ENCODE measurements around the gene CD27.
"Not testable (repeated sequence)": the region's sequence is repeated elsewhere in the genome, so short reads cannot be mapped to it uniquely, and the experiment has no call there.

CD27 gene

DNA sequence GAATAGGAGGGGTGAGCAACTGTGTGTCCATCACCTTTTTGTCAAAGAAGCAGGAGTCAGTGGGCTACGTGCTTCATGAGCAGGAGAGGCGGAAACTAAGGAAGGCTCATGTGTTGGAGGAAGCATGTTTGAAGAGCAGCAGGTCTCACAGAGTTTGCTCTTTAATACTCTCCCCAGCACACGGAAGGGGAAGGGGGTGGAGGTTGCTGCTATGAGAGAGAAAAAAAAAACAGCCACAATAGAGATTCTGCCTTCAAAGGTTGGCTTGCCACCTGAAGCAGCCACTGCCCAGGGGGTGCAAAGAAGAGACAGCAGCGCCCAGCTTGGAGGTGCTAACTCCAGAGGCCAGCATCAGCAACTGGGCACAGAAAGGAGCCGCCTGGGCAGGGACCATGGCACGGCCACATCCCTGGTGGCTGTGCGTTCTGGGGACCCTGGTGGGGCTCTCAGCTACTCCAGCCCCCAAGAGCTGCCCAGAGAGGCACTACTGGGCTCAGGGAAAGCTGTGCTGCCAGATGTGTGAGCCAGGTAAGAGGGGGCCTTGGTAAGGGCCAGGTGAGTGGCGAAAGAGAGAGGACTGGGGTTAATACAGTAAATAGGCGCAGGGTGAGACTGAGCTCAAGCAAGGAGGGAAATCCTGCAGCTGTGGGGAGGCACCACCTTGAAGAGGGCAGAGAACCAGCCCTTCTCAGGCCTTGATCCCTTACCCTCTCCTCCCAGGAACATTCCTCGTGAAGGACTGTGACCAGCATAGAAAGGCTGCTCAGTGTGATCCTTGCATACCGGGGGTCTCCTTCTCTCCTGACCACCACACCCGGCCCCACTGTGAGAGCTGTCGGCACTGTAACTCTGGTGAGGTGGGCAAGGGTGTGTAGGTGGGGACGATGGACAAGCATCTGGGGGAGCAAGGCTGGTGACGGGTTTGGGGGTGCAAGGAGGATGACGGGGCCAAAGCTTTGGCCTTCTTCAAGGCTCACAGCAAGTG, at the start of gene CD27:
TSS of gene CD27 (plus strand) at position 252 of the 985 bp plus-strand sequence. CDS start at position 393, 141 bp downstream.
- in situ Hi-C loops (cut with HindIII; ENCODE audit: low sequenced_read_pairs) = no loop called here

DNA sequence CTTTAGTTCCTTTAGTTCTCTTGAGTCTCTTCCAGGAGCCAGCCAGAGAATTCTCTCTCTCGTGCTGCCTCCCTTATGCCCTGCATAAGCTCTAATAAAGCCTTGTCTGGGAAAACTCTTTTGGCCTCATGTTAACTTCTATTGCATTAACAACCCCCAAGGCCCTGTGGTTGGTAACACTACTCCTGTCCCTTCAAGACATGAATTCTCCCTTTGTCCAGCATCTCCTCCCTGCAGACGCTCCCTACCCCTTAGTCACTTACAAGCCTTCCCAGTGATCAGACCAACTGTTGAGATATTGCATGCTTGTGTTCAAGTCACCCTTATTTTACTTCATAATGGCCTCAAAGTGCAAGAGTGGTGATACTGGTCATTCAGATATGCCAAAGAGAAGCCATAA, 48.7 kb upstream of the CD27 start:
- in situ Hi-C loops (cut with HindIII; ENCODE audit: low sequenced_read_pairs) = no loop called here

DNA sequence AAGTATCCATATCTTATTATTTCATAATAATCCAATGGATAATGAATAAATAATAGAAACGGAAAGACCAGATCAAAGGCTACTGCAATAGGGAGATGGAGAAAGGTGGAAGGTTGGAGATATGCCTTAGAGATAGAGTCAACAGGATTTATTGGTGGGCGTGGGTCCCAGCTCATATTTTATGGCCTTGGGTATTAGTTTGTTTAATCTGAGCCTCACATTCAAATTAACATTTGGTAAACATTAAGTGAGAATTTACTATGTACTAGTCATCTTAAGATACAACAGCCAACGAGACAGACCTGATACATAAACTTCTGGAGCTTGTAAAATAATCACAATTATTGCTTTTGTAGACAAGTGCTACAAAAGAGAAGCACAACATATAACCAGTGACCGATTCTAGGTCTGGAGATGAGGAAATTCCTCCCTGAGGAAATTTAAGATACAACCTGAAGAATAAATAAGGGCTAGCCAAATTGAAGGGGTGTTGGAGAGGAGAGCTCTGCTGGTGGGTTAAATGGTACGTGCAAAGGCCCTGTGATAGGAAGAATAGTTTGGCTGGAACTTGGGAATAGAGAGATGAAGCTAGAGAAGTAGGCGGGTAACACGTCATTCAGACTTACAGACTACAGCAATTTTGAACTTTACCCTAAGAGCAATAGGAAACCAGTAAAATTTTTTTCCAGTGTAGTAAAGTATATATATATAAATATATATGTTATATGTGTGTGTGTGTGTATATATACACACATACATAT, 44.7 kb upstream of the CD27 start:
- in situ Hi-C loops (cut with HindIII; ENCODE audit: low sequenced_read_pairs) = no loop called here

DNA sequence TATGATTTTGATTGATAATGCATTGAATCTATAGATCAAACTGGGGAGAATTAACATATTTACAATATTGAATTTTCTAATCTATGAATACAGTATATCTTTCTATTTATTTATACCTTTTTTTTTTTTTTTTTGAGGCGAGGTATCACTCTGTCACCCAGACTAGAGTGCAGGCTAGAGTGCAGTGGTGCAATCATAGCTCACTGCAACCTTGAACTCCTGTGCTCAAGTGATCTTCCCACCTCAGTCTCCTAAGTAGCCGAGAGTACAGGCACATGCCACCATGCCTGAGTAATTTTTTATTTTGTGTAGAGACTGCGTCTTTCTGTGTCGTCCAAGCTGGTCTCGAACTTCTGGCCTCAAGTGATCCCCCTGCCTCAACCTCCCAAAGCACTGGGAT, 40.4 kb upstream of the CD27 start:
- in situ Hi-C loops (cut with HindIII; ENCODE audit: low sequenced_read_pairs) = no loop called here

DNA sequence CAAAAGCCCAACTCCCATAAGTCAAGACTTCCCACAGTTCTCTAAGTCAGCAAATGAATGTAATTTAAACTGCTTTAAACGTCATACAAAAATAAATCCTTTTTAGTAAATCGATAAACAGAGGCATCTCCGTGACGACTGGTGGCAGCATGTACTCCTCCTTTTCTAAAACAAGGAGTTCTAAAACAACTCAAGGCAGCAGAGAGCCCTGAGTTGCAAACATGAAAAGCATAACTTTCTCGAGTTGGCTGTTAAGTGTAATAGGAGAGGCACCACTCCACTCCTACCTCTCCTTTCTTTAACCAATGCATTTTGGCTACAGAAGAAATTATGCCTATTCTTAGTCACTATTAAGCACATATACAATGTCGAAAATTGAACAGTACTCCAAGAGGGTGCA, 38.8 kb upstream of the CD27 start:
- in situ Hi-C loops (cut with HindIII; ENCODE audit: low sequenced_read_pairs) = no loop called here

DNA sequence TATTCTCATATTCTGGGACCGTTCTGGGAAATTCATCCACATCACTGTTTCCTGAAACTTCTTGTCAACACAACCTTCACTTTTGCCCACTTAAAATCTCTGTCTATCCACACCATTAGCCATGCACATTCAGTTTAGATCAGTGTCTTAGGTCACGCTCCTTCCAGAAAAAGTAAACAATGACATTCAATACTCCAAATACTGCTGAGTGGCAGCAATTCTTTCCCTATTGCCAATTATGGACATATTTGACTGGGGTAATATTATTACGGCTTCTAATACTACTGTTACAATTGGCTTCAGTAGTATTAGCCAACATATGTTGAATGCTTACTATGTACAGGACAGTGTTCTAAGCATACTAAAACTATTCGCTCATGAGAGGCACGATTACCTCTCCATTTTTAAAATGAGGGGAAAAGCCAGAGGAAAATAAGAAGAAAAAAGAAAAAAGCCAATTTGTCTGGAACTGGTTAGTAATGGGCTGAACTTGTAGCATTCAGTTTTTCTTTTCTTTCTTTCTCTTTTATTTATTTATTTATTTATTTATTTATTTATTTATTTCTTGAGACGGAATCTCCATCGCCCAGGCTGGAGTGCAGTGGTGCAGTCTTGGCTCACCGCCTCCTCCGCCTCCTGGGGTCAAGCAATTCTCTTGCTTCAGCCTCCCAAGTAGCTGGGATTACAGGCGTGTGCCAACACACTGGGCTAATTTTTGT, 37.4 kb upstream of the CD27 start:
- in situ Hi-C loops (cut with HindIII; ENCODE audit: low sequenced_read_pairs) = no loop called here

DNA sequence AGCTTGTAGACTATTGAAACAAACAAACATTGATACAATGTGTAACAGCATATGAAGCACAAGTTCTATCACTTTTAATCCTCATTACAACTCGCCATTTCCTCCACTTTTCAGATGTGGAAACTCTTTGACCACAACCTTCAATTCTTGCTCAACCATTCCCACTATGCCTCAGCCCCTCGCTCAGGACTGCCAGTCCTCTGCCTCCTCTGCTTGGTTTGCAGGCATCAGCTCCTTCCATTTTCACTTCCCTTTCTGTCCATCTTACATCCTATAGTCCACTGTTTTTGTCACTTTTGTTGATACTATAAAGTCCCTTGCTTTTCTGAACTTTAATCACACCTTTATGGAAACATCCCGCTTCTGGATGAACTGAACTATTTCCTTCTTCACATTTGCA, 28.2 kb upstream of the CD27 start:
- in situ Hi-C loops (cut with HindIII; ENCODE audit: low sequenced_read_pairs) = no loop called here

DNA sequence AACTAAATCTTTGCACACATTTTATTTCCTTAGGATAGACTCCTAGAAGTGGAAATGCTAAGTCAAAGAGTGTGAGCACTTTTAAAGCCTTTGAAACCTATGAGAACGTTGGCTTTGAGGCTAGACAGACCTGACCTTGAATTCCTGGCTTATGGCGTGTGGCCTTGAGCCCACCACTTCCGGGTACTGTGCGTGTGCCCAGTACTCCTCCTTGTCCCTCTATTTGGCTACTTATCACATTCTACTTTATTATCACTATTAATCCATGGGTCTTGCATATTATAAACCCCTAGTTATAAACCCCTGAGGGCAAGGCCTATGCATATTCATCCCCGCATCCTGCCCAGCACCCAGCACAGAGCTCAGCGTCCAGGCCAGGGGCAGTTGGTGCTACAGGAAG, 26.0 kb upstream of the CD27 start:
- in situ Hi-C loops (cut with HindIII; ENCODE audit: low sequenced_read_pairs) = no loop called here

DNA sequence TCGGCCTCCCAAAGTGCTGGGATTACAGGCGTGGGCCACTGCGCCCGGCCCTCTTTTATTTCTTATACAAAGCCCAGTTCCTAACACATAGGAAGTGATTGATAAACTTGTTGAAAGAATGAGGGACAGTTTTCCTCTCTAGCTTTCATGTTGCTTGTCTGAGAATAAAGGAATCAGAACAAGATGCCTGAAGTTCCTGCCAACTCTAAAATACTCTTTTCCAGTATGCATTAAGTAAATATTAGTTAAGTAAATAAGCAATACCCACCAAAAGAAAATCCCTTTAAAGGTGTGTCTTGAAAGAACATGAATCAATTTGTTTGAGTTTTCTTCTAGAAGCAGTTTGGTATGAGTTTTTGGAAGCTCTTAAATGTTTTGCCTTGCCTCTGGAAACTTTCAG, 24.4 kb upstream of the CD27 start:
- in situ Hi-C loops (cut with HindIII; ENCODE audit: low sequenced_read_pairs) = no loop called here

DNA sequence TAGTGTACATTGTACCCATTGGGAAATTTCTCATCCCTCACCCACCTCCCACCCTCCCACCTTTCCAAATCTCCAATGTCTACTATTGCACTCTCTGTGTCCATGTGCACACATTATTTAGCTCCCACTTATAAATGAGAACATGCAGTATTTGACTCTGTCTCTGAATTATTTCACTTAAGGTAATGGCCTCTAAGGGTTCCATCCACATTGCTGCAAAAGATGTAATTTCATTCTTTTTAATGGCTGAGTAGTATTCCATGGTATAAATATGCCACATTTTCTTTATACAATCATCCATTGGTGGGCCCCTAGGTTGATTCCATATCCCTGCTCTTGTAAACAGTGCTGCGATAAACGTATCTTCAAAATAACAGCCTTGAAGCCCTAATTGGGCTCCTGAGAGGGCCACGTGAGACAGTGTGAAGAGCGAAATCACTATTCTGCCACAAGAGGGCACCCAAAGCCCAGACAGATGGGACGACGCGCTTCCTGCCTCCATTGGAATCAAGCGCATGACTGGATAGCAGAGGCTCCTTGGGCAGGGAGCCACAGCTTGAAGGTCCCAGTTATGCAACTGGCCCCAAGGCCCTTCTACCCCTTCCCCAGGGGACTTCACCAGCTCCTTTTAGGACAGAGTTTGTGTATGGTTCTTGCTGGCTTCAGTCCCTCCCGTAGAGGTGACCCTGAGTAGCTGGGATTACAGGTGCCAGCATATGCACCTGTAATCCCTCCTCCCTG, 21.3 kb upstream of the CD27 start:
- in situ Hi-C loops (cut with HindIII; ENCODE audit: low sequenced_read_pairs) = no loop called here

DNA sequence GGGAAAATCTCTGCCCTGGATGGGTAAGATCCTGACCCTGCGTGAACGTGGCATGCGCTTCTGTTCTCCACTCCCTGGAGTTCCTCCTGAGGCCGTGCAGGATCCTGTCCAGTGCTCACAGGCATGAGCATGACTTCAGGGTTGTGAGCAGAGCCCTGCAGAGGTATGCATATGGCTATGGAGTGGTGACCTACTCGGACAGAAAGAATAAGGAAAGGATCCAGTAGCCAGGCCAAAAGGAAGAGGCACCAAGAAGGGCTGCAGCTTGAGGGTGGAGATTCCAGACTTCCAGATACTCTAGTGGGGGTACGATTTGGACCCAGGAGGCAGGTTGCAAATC, 20.8 kb upstream of the CD27 start:
- in situ Hi-C loops (cut with HindIII; ENCODE audit: low sequenced_read_pairs) = no loop called here

DNA sequence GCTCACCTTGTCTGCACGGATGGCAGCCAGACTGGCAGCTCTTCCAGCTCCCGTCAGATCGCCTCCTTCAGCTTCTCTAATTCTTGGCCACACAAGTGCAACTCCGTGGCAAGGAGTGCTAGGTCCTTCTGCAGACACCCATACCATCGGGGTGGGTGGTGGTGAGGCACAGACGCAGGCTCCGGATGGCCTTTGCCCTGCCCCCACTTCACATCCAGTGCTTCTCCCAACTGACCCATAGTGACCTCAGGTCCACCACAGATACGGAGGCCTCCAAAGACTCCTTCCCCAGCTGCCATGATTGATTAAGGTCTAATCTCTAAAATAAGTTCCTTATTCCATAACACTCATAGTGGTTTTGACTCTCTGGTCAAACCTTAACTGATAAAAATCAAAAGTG, 19.9 kb upstream of the CD27 start:
- in situ Hi-C loops (cut with HindIII; ENCODE audit: low sequenced_read_pairs) = no loop called here

DNA sequence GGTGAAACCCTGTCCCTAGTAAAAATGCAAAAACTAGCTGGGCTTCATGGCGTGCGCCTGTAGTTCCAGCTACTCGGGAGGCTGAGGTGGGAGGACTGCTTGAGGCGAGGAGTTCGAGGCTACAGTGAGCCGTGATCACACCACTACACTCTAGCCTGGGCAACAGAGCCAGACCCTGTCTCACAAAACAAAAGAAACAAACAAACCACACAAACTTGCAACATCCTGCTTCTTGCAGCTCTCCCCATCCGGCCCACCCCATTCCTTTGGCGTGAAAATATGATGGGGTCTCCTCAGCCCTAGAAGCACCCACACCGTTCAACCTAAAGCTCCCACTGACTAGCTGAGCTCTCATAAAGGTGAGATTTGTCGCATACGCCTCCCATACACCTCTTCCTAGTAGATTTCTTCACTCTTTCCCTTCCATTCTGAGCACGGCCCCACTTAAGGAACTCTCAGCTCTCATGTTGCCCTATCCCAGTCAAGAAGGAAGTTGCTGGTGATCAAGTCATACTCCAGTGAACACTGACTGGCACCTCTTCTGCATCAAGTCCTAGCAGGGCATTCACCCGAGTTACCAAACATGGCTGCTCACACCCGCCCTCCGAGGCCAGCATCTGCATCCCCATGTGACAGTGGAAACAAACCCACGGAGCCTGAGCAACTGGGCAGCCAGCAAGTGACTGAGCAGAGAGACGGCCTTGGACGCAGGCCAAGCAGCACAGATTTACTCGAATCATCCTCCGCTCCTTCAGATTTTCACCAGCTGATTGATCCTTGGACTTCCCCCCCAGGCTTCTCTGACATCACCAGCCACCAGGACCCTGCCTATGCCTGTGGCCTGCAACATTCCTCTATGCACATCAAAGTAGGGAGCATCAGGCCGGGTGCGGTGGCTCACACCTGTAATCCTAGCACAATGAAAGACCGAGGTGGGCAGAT, 18.9 kb upstream of the CD27 start:
- in situ Hi-C loops (cut with HindIII; ENCODE audit: low sequenced_read_pairs) = no loop called here

DNA sequence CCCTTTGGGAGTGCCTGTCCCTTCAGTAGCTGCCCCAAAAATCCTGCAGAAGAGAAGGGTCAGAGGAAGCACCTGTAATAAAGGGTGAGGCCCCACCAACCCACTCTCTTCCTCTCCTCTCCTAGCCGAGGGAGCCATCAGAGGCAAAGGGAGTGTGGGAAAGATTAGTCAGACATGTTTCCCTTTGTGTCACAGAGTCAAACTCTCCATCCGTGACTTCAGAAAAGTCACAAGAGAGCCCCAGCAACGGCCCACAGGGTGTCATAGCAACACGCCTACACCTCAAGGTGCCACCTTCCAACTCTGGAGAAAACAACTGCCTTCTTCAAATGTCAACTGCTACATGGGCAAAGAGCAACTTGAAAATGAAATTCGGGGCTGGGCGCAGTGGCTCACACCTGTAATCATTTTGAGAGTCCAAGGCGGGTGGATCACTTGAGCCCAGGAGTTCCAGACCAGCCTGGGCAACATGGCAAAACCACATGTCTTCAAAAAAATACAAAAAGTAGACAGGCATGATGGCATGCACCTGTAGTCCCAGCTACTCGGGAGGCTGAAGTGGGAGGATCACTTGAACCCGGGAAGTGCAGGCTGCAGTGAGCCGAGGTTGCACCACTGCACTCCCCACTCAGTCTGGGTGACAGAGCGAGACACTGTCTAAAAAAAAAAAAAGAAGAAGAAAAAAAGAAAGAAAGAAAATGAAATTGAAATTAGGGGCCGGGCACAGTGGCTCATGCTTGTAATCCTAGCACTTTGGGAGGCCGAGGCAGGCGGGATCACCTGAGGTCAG, 17.7 kb upstream of the CD27 start:
- in situ Hi-C loops (cut with HindIII; ENCODE audit: low sequenced_read_pairs) = no loop called here

DNA sequence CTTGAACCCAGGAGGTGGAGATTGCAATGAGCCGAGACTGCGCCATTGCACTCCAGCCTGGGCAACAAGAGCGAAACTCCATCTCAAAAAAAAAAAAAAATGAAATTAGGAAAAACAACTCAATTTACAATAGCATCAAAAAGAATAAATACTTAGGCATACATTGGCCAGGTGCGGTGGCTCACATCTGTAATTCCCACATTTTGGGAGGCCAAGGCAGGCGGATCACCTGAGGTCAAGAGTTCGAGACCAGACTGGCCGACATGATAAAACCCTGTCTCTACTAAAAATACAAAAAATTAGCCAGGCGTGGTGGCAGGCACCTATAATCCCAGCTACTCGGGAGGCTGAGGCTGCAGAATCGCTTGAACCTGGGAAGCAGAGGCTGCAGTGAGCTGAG, 17.0 kb upstream of the CD27 start:
- in situ Hi-C loops (cut with HindIII; ENCODE audit: low sequenced_read_pairs) = not testable (repeated sequence)

DNA sequence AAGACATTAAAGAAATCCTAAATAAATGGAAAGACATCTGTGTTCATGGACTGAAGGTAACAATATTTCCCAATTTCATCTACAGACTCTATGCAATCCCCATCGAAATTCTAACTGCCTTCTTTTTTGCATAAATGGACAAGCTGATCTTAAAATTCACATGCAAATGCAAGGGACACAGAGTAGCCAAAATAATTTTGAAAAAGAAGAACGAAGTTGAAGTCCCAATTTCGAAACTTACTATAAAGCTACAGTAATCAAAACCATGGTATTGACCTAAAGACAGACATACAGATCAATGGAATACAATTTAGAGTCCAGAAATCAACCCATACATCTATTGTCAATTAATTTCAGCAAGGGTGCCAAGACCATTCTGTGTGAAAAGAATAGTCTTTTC, 16.4 kb upstream of the CD27 start:
- in situ Hi-C loops (cut with HindIII; ENCODE audit: low sequenced_read_pairs) = no loop called here

DNA sequence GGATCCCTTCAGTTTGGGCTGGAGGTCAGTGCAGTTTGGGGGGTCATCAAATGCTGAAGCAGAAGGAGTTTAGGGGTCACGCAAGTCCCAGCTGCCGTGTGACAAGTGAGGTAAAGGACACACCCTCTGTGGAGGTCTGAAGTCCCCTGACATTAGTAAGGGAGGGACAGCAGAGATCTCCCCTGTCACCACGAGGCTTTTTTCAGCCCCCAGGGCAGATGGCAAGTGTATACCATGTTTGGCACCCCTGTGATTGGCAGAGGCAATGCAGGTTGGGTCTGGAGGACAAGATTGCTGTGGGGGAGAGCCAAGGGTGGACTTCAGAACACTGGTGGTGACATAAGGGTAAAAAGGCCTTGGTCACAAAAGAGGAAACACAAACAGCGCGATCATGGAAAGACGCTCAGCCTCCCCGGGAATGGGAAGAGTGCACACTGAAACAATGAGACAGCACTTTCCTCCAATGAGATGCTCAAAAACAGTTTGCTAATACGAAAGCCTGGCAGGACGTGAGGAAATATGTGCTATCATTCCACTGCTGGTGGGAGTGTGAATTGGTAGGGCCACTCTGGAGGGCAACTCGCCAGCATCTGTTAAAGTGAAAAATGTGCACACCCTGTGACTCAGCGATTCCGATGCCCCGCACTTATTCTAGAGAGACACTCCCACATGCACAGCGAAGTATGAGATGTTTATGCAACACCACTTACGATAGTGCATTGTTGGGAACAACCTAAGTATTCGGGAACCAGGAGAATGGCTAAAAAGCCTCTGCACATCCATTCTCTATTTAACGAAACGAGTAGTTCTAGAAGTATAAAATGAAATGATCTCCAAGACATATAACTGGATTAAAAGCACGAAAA, 14.4 kb upstream of the CD27 start:
- in situ Hi-C loops (cut with HindIII; ENCODE audit: low sequenced_read_pairs) = no loop called here

DNA sequence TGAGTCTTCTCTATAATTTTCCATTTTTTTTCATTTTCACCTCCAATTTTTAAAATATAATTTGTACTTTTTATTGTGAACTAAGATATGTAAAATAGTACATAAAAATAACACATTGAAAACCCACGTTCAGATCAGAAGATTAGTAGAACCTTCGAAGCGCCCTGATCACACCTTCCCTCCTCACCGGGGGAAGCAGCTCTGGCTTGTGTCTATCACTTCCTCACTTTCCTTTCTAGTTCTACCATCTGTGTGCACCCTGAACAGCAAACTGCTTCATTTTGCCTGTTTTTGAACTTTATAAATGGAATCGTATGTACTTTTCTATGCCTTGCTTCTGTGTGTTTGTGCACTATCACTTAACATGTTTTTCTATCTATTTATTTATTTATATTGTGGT, 11.8 kb upstream of the CD27 start:
- in situ Hi-C loops (cut with HindIII; ENCODE audit: low sequenced_read_pairs) = no loop called here
